ENCODE measurements around the gene HNRNPF.
A peak's percentile ranks its signal among the peaks of the same experiment; 100 is the strongest.

The HNRNPF gene

DNA sequence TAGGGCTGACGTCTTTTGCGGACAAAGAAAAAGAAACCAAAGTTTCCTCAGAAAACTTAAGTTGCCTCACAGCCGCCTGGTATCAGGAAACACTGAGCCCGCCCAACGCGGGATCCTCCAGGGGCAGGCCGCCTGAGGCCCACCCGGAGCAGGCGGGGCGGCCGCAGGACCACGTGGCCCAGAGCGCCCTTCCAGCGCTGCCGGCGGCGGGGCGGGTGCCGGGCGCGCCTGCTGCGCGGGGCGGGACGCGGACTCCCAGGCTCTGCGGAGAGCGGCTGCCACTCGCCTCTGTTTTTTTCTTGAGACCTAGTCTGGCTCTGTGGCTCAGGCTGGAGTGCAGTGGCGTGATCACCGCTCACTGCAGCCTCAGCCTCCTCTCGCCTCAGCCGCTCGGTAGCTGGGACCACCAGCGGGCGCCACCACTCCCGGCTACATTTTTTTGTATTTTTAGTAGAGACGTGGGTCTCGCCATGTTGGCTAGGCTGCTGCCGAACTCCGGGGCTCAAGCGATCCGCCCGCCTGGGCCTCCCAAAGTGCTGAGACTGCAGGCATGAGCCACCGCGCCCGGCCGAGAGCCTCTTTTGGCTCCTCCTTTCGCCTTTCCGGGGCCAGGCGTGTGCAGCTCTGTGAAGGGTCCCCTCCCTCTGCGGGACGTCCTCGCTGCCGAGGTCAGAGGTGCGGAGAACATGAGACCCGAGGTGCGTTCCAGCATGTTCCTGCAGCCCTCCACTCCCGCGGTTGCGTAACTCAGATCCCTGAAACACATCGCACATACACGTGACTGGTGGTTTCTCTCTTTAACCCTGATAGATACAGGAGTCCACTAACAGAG, 11.6 kb upstream of the HNRNPF start:
- TF ChIP-seq, protein P1, sequence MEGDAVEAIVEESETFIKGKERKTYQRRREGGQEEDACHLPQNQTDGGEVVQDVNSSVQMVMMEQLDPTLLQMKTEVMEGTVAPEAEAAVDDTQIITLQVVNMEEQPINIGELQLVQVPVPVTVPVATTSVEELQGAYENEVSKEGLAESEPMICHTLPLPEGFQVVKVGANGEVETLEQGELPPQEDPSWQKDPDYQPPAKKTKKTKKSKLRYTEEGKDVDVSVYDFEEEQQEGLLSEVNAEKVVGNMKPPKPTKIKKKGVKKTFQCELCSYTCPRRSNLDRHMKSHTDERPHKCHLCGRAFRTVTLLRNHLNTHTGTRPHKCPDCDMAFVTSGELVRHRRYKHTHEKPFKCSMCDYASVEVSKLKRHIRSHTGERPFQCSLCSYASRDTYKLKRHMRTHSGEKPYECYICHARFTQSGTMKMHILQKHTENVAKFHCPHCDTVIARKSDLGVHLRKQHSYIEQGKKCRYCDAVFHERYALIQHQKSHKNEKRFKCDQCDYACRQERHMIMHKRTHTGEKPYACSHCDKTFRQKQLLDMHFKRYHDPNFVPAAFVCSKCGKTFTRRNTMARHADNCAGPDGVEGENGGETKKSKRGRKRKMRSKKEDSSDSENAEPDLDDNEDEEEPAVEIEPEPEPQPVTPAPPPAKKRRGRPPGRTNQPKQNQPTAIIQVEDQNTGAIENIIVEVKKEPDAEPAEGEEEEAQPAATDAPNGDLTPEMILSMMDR (conservative IDR thresholded peaks at IDR 0.05; ENCODE audit: control insufficient read depth, insufficient read depth, low read depth, low read length), result no peak
- peak; percentile 85 for DNase-seq (ENCODE audit: low read depth)
- H3K4me3 ChIP-seq (ENCODE audit: control insufficient read depth, low read depth, low read length), result peak overlapping the region; percentile 55

DNA sequence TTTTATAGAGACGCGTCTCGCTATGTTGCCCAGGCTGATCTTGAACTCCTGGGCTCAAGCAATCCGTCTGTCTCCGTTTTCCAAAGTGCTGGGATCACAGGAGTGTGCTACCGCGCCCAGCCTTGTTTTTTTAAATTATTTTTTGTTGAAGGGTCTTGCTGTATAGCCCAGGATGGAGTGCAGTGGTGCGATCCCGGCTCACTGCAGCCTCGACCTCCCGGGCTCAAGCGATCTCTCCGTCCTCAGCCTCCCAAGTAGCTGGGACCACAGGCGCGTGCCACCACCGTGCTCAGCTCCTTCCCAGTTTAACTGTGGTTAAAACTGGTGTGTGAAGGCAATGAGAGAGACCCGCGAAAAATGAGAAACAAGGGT, 11.0 kb upstream of the HNRNPF start:
- no peak for DNase-seq (ENCODE audit: low read depth)
- TF ChIP-seq, protein P1 (conservative IDR thresholded peaks at IDR 0.05; ENCODE audit: control insufficient read depth, insufficient read depth, low read depth, low read length), result no peak
- H3K4me3 ChIP-seq (ENCODE audit: control insufficient read depth, low read depth, low read length), result peak overlapping the region; percentile 37

DNA sequence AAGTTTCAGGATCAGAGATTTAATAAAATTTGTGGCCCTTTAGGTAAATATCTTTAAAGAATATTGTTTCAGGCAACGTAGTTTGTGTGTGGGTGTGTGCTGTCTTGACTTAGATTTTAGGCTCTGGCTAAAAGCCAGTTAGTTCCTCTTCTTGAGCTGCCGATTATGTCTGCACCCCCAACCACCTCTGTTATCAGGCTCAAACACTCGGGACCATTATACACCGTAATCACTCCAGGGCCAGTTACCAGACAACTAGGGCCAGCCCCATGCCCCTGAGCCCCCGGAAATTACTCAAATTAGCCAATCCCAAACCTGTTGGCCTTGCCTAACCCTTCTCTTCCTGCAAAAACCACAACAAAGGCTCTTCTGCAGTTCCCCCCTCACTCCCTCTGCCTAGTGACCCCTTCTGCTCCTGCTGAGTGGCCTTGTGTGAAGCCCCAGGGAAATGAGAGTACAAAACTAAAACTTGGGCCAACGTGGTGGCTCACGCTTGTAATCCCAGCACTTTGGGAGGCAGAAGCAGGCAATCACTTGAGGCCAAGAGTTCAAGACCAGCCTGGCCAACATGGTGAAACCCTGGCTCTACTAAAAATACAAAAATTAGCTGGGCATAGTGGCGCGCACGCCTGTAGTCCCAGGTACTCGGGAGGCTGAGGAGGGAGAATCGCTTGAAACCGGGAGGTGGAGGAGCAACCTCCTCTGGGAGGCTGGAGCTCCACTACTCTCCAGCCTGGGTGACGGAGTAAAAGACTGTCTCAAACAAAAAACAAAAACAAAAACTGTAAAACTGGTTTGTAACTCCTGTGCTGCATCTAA, 9.2 kb upstream of the HNRNPF start:
- no peak for DNase-seq (ENCODE audit: low read depth)
- H3K4me3 ChIP-seq (ENCODE audit: control insufficient read depth, low read depth, low read length), result no peak overlapping the region
- TF ChIP-seq, protein P1 (conservative IDR thresholded peaks at IDR 0.05; ENCODE audit: control insufficient read depth, insufficient read depth, low read depth, low read length), result no peak

DNA sequence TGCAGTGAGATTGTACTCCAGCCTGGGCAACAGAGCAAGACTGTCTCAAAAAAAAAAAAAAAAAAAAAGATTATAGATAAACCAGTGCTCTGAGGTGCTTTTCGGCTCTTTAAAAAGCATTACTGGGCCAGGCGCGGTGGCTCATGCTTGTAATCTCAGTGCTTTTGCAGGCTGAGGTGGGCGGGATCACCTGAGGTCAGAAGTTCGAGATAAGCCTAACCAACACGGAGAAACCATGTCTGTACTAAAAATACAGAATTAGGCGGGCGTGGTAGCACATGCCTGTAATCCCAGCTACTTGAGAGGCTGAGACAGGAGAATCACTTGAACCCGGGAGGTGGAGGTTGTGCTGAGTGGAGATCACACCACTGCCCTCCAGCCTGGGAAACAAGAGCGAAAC, 6.6 kb upstream of the HNRNPF start:
- DNase-seq (ENCODE audit: low read depth), result no peak
- TF ChIP-seq, protein P1 (conservative IDR thresholded peaks at IDR 0.05; ENCODE audit: control insufficient read depth, insufficient read depth, low read depth, low read length), result no peak
- H3K4me3 ChIP-seq (ENCODE audit: control insufficient read depth, low read depth, low read length), result no peak overlapping the region

DNA sequence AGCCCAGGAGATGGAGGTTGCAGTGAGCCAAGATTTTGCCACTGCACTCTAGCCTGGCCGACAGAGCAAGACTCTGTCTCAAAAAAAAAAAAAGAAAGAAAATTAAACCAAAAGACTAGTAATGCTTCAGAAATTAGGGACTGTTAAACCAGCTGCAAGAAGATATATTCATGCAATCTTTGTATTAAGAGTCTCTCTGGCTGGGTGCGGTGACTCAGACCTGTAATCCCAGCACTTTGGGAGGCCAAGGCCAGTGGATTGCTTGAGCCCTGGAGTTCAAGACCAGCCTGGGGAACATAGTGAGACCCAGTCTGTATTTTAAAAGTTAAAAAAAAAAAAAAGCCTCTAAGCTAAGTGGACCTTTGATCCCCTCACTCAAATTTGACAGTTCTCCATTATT, 2.5 kb upstream of the HNRNPF start:
- no peak for DNase-seq (ENCODE audit: low read depth)
- TF ChIP-seq, protein P1 (conservative IDR thresholded peaks at IDR 0.05; ENCODE audit: control insufficient read depth, insufficient read depth, low read depth, low read length), result no peak
- H3K4me3 ChIP-seq (ENCODE audit: control insufficient read depth, low read depth, low read length), result no peak overlapping the region

DNA sequence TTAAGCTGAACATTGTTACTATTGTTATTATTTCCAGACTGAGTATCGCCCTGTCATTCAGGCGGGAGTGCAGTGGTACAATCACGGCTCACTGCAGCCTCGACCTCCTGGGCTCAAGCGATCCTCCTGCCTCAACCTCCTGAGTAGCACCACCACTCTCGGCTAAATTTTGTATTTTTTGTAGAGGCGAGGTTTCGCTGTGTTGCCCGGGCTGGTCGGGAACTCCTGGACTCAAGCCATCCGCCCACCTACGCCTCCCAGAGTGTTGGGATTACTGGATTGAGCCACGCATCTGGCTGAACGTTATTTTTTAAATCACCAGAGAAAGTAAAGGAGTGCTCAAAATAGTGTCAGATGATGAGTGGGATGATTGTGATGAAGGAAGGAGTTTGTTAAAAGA, 1.4 kb upstream of the HNRNPF start:
- DNase-seq (ENCODE audit: low read depth), result no peak
- TF ChIP-seq, protein P1 (conservative IDR thresholded peaks at IDR 0.05; ENCODE audit: control insufficient read depth, insufficient read depth, low read depth, low read length), result no peak
- H3K4me3 ChIP-seq (ENCODE audit: control insufficient read depth, low read depth, low read length), result no peak overlapping the region
